ENCODE results near the gene AGPAT2.

DNA sequence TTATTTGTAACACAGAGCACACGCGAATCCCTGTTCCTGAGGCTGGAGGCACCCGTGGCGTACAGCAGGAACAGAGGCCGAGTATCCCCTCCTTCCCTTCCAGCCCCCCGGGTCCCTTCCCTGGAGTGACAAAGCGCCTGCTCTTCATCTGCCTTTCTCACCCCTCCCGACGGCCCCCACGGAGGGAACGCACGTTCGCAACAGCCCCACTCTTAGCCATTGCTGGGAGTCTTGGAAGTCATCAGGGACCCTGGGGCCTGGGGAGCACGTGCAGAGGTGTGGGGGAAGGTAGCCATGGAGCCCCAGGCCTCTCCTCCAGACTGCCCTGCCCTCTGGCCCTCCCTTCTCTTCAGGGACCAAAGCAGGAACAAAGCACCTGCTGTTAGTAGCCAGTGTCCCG is 2.5 kb downstream of the AGPAT2 start:
- TF ChIP-seq, protein P1, sequence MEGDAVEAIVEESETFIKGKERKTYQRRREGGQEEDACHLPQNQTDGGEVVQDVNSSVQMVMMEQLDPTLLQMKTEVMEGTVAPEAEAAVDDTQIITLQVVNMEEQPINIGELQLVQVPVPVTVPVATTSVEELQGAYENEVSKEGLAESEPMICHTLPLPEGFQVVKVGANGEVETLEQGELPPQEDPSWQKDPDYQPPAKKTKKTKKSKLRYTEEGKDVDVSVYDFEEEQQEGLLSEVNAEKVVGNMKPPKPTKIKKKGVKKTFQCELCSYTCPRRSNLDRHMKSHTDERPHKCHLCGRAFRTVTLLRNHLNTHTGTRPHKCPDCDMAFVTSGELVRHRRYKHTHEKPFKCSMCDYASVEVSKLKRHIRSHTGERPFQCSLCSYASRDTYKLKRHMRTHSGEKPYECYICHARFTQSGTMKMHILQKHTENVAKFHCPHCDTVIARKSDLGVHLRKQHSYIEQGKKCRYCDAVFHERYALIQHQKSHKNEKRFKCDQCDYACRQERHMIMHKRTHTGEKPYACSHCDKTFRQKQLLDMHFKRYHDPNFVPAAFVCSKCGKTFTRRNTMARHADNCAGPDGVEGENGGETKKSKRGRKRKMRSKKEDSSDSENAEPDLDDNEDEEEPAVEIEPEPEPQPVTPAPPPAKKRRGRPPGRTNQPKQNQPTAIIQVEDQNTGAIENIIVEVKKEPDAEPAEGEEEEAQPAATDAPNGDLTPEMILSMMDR (IDR thresholded peaks at IDR 0.05): no peak
- TF ChIP-seq ZFX (IDR thresholded peaks at IDR 0.05; ENCODE audit: borderline replicate concordance): no peak

Data from 22Rv1 (cell line).